ENCODE results near the gene SPARC.

SPARC gene

DNA sequence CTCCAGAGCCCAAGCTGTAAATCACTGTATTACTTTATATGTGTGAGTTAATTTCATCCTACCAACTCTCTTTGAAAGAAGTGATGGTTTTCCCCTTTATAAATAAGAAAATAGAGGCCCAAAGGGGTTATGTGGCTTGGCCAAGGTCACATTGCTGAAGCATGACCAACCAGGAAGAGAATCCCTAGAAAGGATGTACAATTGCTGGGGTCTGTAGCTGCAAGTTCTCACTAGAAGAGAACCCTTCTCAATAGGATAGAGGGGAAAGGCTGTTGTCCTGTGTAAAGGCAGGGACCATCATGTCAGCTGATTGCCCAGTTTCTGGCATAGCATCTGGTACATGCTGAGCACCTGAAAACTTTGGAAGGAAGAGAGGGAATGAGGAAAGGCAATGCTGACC, 56.6 kb downstream of the SPARC start:
- H3K36me3 ChIP-seq (ENCODE audit: control insufficient read depth, insufficient read depth, low read length): no peaks in the 10 kb centered on the region
- H3K27me3 ChIP-seq (ENCODE audit: control insufficient read depth, insufficient read depth, low read length, poor library complexity, severe bottlenecking): no peaks in the 10 kb centered on the region
- H3K27ac ChIP-seq (ENCODE audit: insufficient read depth, low read depth, low read length, poor library complexity, severe bottlenecking): no peak overlapping the region
- peaks cover 6% of the 10 kb centered on the region for H3K4me1 ChIP-seq (ENCODE audit: control insufficient read depth, insufficient read depth, low read length)
- H3K4me3 ChIP-seq (ENCODE audit: insufficient read depth, low read depth, low read length): no peak overlapping the region
- H3K9me3 ChIP-seq (ENCODE audit: control insufficient read depth, low read length): no peaks in the 10 kb centered on the region

- H3K36me3 ChIP-seq (ENCODE audit: control insufficient read depth, insufficient read depth, low read length): no peaks in the 10 kb centered on the region
- no peak overlapping the region for H3K27ac ChIP-seq (ENCODE audit: insufficient read depth, low read depth, low read length, poor library complexity, severe bottlenecking)
- no peak overlapping the region for H3K4me3 ChIP-seq (ENCODE audit: insufficient read depth, low read depth, low read length)
- WGBS, 2 experiments: 81 to 82% methylated on average over 7 of the region's 7 CpGs
- H3K27me3 ChIP-seq (ENCODE audit: control insufficient read depth, insufficient read depth, low read length, poor library complexity, severe bottlenecking): no peaks in the 10 kb centered on the region
- peaks cover 15% of the 10 kb centered on the region for H3K4me1 ChIP-seq (ENCODE audit: control insufficient read depth, insufficient read depth, low read length)
- no peaks in the 10 kb centered on the region for H3K9me3 ChIP-seq (ENCODE audit: control insufficient read depth, low read length)
Observed at GRCh38 chr5:151628112-151628823, 58.4 kb downstream of the SPARC start.

- H3K4me1 ChIP-seq (ENCODE audit: control insufficient read depth, insufficient read depth, low read length): peaks cover 15% of the 10 kb centered on the region
- WGBS, 2 experiments: 95 to 97% methylated on average over 6 of the region's 6 CpGs
- H3K27ac ChIP-seq (ENCODE audit: insufficient read depth, low read depth, low read length, poor library complexity, severe bottlenecking): no peak overlapping the region
- no peaks in the 10 kb centered on the region for H3K36me3 ChIP-seq (ENCODE audit: control insufficient read depth, insufficient read depth, low read length)
- no peaks in the 10 kb centered on the region for H3K9me3 ChIP-seq (ENCODE audit: control insufficient read depth, low read length)
- no peaks in the 10 kb centered on the region for H3K27me3 ChIP-seq (ENCODE audit: control insufficient read depth, insufficient read depth, low read length, poor library complexity, severe bottlenecking)
- no peak overlapping the region for H3K4me3 ChIP-seq (ENCODE audit: insufficient read depth, low read depth, low read length)
Observed at GRCh38 chr5:151627650-151628049, 59.1 kb downstream of the SPARC start.

GRCh38 chr5:151625285-151625684, 61.4 kb downstream of the SPARC start:
- 92 to 94% methylated on average over 9 of the region's 9 CpGs for WGBS, 2 experiments
- no peak overlapping the region for H3K27ac ChIP-seq (ENCODE audit: insufficient read depth, low read depth, low read length, poor library complexity, severe bottlenecking)
- no peaks in the 10 kb centered on the region for H3K36me3 ChIP-seq (ENCODE audit: control insufficient read depth, insufficient read depth, low read length)
- no peaks in the 10 kb centered on the region for H3K27me3 ChIP-seq (ENCODE audit: control insufficient read depth, insufficient read depth, low read length, poor library complexity, severe bottlenecking)
- H3K9me3 ChIP-seq (ENCODE audit: control insufficient read depth, low read length): no peaks in the 10 kb centered on the region
- H3K4me3 ChIP-seq (ENCODE audit: insufficient read depth, low read depth, low read length): no peak overlapping the region
- H3K4me1 ChIP-seq (ENCODE audit: control insufficient read depth, insufficient read depth, low read length): peaks cover 25% of the 10 kb centered on the region

- 78 to 86% methylated on average over 8 of the region's 8 CpGs for WGBS, 2 experiments
- Histone ChIP-seq H3K4me1 (ENCODE audit: control insufficient read depth, insufficient read depth, low read length) (peaks cover 33% of the 10 kb centered on the region), H3K27me3 (ENCODE audit: control insufficient read depth, insufficient read depth, low read length, poor library complexity, severe bottlenecking) (no peaks in the 10 kb centered on the region), H3K4me3 (ENCODE audit: insufficient read depth, low read depth, low read length) (no peak overlapping the region), H3K36me3 (ENCODE audit: control insufficient read depth, insufficient read depth, low read length) (no peaks in the 10 kb centered on the region), H3K9me3 (ENCODE audit: control insufficient read depth, low read length) (no peaks in the 10 kb centered on the region), H3K27ac (ENCODE audit: insufficient read depth, low read depth, low read length, poor library complexity, severe bottlenecking) (peak overlapping the region; percentile 44)
Observed at GRCh38 chr5:151624476-151624875, 62.2 kb downstream of the SPARC start.

DNA sequence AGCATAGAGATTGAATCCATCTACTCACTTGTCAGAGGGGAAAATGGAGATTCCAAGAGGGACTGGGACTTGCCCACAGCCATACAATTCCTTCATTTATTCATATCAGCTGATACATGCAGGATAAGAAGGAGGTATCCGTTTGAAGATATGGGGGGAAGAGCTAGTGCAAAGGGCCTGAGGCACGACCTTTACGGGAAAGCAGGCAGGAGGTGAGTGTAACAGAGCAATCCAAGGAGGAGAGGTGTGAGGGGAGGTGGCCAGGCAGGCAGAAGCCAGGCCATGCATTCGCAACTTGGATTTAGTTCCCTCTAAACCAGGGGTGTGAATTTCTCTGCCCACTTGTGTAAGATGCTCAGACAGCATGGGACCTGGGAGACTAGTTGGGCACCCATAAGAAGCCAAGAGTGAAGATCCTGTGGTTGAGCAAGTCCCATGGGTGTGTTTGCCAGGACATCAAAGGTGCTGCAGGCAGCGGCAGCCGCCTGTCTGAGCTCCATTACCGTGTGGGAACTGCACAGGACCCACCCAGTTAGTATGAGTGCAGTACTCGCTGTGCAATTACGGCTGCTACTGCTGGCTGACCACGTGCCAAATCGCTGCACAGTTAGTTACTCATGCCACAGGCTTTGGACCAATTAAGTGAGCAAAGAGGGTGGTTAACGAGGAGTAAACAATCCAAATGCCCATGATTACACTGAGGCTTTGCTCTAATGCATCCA, 64.2 kb downstream of the SPARC start:
- 91 to 93% methylated on average over 12 of the region's 12 CpGs for WGBS, 2 experiments
- Histone ChIP-seq H3K9me3 (ENCODE audit: control insufficient read depth, low read length) (no peaks in the 10 kb centered on the region), H3K27me3 (ENCODE audit: control insufficient read depth, insufficient read depth, low read length, poor library complexity, severe bottlenecking) (no peaks in the 10 kb centered on the region), H3K4me3 (ENCODE audit: insufficient read depth, low read depth, low read length) (no peak overlapping the region), H3K36me3 (ENCODE audit: control insufficient read depth, insufficient read depth, low read length) (no peaks in the 10 kb centered on the region), H3K27ac (ENCODE audit: insufficient read depth, low read depth, low read length, poor library complexity, severe bottlenecking) (no peak overlapping the region), H3K4me1 (ENCODE audit: control insufficient read depth, insufficient read depth, low read length) (peaks cover 33% of the 10 kb centered on the region)

GRCh38 chr5:151620461-151620840, 66.3 kb downstream of the SPARC start:
- H3K27me3 ChIP-seq (ENCODE audit: control insufficient read depth, insufficient read depth, low read length, poor library complexity, severe bottlenecking): no peaks in the 10 kb centered on the region
- H3K27ac ChIP-seq (ENCODE audit: insufficient read depth, low read depth, low read length, poor library complexity, severe bottlenecking): no peak overlapping the region
- no peak overlapping the region for H3K4me3 ChIP-seq (ENCODE audit: insufficient read depth, low read depth, low read length)
- no peaks in the 10 kb centered on the region for H3K9me3 ChIP-seq (ENCODE audit: control insufficient read depth, low read length)
- H3K4me1 ChIP-seq (ENCODE audit: control insufficient read depth, insufficient read depth, low read length): peaks cover 33% of the 10 kb centered on the region
- H3K36me3 ChIP-seq (ENCODE audit: control insufficient read depth, insufficient read depth, low read length): no peaks in the 10 kb centered on the region
- 62 to 64% methylated on average over 6 of the region's 6 CpGs for WGBS, 2 experiments

GRCh38 chr5:151619812-151620460, 66.8 kb downstream of the SPARC start:
- Histone ChIP-seq H3K27me3 (ENCODE audit: control insufficient read depth, insufficient read depth, low read length, poor library complexity, severe bottlenecking) (no peaks in the 10 kb centered on the region), H3K9me3 (ENCODE audit: control insufficient read depth, low read length) (no peaks in the 10 kb centered on the region), H3K4me3 (ENCODE audit: insufficient read depth, low read depth, low read length) (no peak overlapping the region), H3K36me3 (ENCODE audit: control insufficient read depth, insufficient read depth, low read length) (no peaks in the 10 kb centered on the region), H3K4me1 (ENCODE audit: control insufficient read depth, insufficient read depth, low read length) (peaks cover 33% of the 10 kb centered on the region), H3K27ac (ENCODE audit: insufficient read depth, low read depth, low read length, poor library complexity, severe bottlenecking) (peak overlapping the region; percentile 59)
- WGBS, 2 experiments: 17 to 21% methylated on average over 6 of the region's 6 CpGs

- H3K27me3 ChIP-seq (ENCODE audit: control insufficient read depth, insufficient read depth, low read length, poor library complexity, severe bottlenecking): no peaks in the 10 kb centered on the region
- WGBS, 2 experiments: 47 to 57% methylated on average over 2 of the region's 2 CpGs
- H3K27ac ChIP-seq (ENCODE audit: insufficient read depth, low read depth, low read length, poor library complexity, severe bottlenecking): no peak overlapping the region
- peaks cover 24% of the 10 kb centered on the region for H3K4me1 ChIP-seq (ENCODE audit: control insufficient read depth, insufficient read depth, low read length)
- no peak overlapping the region for H3K4me3 ChIP-seq (ENCODE audit: insufficient read depth, low read depth, low read length)
- no peaks in the 10 kb centered on the region for H3K9me3 ChIP-seq (ENCODE audit: control insufficient read depth, low read length)
- no peaks in the 10 kb centered on the region for H3K36me3 ChIP-seq (ENCODE audit: control insufficient read depth, insufficient read depth, low read length)
Observed at GRCh38 chr5:151618907-151619306, 67.8 kb downstream of the SPARC start.
